BLaER1 (cell line): ENCODE results near the gene TBC1D3B.
A peak's percentile ranks its signal among the peaks of the same experiment; 100 is the strongest.
"Not testable (repeated sequence)": the region's sequence is repeated elsewhere in the genome, so short reads cannot be mapped to it uniquely, and the experiment has no call there.

ENCODE experiments used
- H3K27ac ChIP-seq: shearing (Covaris generic); formaldehyde crosslinking; 2 replicates; pipeline ENCODE4 v1.8.1; 2022
- H3K27me3 ChIP-seq: shearing (Covaris generic); formaldehyde crosslinking; 2 replicates; pipeline ENCODE4 v1.8.1; 2022
- H3K36me3 ChIP-seq: shearing (Covaris generic); formaldehyde crosslinking; 2 replicates; pipeline ENCODE4 v1.8.1; 2022
- H3K4me1 ChIP-seq: shearing (Covaris generic); formaldehyde crosslinking; 2 replicates; pipeline ENCODE4 v1.8.1; 2022
- H3K4me2 ChIP-seq: shearing (Covaris generic); formaldehyde crosslinking; 2 replicates; pipeline ENCODE4 v1.8.1; 2022
- H3K4me3 ChIP-seq: shearing (Covaris generic); formaldehyde crosslinking; 2 replicates; pipeline ENCODE4 v1.8.1; 2022
- H3K9ac ChIP-seq: shearing (Covaris generic); formaldehyde crosslinking; 2 replicates; pipeline ENCODE4 v1.8.1; 2022
- H3K9me3 ChIP-seq: shearing (Covaris generic); formaldehyde crosslinking; 2 replicates; pipeline ENCODE4 v1.8.1; 2022
- H4K20me1 ChIP-seq: shearing (Covaris generic); formaldehyde crosslinking; 2 replicates; pipeline ENCODE4 v1.8.1; 2022
- Cebpa-rat ChIP-seq: shearing (Covaris generic); IDR thresholded peaks from 2 replicates; pipeline ENCODE4 v1.8.1; 2022

Gene TBC1D3B

DNA sequence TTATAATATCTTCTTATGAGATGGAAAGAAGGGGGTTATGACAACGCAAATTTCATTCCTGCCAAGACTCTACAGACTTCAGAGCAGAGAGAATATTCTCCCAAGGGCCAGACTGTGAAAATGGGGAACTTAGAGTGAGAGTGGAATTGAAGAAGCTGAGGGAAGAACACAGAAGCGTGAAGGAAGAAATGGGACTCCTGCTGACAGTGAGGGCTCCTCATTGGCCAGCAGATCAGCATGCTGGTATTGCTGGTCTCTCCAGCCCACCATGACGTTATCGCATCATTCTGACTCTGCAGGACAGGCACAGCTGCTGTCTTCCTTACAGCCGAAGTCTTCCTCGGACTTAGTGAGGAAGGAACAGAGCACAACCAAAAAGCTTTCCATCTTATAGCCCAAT is 48.5 kb downstream of the TBC1D3B start:
- Histone ChIP-seq H3K4me1 (peaks cover 8% of the 10 kb centered on the region; the same call in 1 of the 2 replicates), H4K20me1 (no peaks in the 10 kb centered on the region), H3K27me3 (no peaks in the 10 kb centered on the region), H3K27ac (no peak overlapping the region), H3K4me2 (no peak overlapping the region), H3K9ac (no peak overlapping the region), H3K36me3 (no peaks in the 10 kb centered on the region), H3K4me3 (no peak overlapping the region), H3K9me3 (peaks cover 42% of the 10 kb centered on the region)
- TF ChIP-seq Cebpa-rat, result no peak

DNA sequence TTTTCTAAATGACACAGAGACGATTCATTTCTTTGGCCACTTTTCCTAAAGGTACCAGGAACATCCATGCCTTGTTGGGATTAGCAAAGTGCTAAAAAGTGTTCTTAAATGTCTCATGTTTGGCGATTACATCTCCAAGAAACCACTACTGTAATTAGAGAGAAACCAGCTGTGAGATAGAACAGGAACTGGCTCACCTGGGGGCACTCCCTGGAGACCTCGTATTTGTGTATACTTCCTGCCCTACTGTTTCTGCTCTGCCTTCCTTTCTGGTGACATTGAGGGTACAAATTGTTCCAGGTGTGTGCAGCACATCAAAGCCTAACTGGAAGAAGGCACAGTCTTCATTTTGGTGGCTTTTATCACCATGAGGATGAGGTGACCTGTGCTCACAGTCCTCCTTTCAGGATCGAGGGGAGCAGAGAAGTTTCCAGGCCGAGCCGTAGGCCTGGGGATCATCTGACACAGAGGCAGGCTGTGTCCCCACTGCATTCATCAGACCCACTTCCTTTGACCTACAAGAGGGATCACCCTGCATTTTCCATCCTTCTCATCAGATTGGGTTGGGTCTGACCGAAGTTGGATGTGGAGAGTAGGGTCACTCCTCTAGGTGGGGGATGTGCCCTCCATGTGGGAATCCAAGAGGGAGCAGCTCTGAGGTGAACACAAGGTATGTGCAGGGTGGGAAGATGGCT is 49.1 kb downstream of the TBC1D3B start:
- Histone ChIP-seq H3K27me3 (no peaks in the 10 kb centered on the region), H3K9me3 (peaks cover 42% of the 10 kb centered on the region), H3K27ac (no peak overlapping the region), H3K4me3 (no peak overlapping the region), H3K4me1 (peaks cover 8% of the 10 kb centered on the region; the same call in 1 of the 2 replicates), H3K36me3 (no peaks in the 10 kb centered on the region), H3K4me2 (no peak overlapping the region), H3K9ac (no peak overlapping the region), H4K20me1 (no peaks in the 10 kb centered on the region)
- no peak for TF ChIP-seq Cebpa-rat

DNA sequence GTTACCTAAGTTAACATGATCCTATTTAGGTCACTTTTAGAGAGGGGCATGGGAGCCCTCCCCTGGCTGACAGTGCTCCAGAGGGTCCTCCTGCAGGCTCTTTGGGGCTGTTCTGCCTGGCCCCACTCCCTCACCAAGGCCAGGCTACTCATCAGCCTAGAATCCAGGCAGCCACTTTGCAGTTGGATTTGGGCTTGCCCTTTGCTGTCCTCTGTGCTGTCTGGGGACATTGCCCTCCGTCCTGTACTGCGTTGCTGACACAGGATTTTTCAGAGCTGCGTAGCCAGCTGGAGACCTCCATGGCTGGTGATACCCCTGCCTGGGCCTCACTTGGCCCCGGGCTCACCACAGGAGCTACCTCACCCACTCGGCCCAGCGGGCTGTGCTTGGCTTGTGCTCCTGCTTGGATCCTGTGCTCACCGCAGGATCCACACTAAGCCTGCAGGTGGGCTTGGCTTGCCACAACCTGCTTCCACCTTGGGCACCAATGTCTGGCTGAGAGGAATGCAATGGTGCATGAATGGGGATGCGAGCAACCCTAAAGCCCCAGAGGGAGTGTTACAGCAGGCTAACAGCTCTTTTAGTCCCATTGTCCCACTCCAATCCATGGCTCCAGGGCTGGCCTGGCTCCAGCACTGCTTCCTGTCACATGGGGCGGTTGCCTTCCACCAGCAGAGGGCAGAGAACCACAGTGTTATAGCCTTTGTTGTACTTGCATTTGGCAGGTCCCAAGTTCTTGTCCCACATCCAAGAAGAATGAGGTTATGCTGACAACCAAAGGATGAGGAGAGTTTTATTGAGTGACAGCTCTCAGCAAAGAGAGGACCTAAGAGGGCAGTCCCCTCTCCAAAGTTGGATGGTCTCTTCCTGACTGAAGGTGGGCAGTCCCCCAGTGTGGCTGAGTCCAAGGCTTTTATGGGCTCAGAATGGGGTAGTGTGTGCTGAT is 51.3 kb downstream of the TBC1D3B start:
- H4K20me1 ChIP-seq, result no peaks in the 10 kb centered on the region
- peaks cover 42% of the 10 kb centered on the region for H3K9me3 ChIP-seq
- no peaks in the 10 kb centered on the region for H3K27me3 ChIP-seq

DNA sequence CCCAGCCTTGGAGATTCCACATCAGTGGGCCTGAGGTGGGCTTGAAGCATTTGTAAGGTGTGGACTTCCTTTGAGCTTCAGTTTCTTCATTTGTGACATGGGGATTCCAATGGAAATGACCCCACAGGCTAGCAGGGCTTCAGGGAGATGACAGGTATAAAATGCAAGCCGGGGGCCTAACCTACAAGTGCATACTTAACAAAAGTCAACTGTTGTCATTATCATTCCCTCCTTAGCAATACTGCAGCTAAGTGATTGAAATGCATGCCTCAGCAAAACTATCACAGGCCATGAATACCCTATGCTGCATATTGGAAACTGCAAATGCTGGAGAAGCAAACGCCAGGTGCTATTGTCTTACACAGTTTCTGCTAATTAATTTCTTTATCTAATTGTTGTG is 53.0 kb downstream of the TBC1D3B start:
- H3K4me1 ChIP-seq, result peaks cover 8% of the 10 kb centered on the region; the same call in 1 of the 2 replicates
- H3K36me3 ChIP-seq, result no peaks in the 10 kb centered on the region
- no peak overlapping the region for H3K4me2 ChIP-seq
- no peaks in the 10 kb centered on the region for H4K20me1 ChIP-seq
- H3K9me3 ChIP-seq, result peaks cover 42% of the 10 kb centered on the region
- H3K9ac ChIP-seq, result no peak overlapping the region
- H3K4me3 ChIP-seq, result no peak overlapping the region
- no peak overlapping the region for H3K27ac ChIP-seq
- no peaks in the 10 kb centered on the region for H3K27me3 ChIP-seq
- no peak for TF ChIP-seq Cebpa-rat

More for the DNA sequence above, 51.3 kb downstream of the TBC1D3B start:
- Histone ChIP-seq H3K36me3 (no peaks in the 10 kb centered on the region), H3K4me1 (peaks cover 8% of the 10 kb centered on the region; the same call in 1 of the 2 replicates), H3K9ac (no peak overlapping the region), H3K4me3 (peak overlapping the region; percentile 27; the same call in 1 of the 2 replicates), H3K4me2 (no peak overlapping the region), H3K27ac (no peak overlapping the region)
- TF ChIP-seq Cebpa-rat, result no peak

DNA sequence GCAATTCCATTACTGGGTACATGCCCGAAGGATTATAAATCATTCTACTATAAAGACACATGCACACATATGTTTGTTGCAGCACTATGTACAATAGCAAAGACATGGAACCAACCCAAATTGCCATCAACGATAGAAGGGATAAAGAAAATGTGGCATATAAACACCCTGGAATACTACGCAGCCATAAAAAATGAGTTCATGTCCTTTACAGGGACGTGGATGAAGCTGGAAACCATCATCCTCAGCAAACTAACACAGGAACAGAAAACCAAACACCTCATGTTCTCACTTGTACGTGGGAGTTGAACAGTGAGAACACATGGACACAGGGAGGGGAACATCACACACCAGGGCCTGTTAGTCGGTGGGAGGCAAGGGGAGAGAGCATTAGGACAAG is 55.3 kb downstream of the TBC1D3B start:
- H3K4me2 ChIP-seq, H3K27me3 ChIP-seq, H3K27ac ChIP-seq, H4K20me1 ChIP-seq, H3K4me3 ChIP-seq, H3K4me1 ChIP-seq, H3K9ac ChIP-seq, H3K36me3 ChIP-seq: not testable (repeated sequence)
- peaks cover 21% of the 10 kb centered on the region for H3K9me3 ChIP-seq

GRCh38 chr17:36120221-36120620 is 56.2 kb downstream of the TBC1D3B start:
- Histone ChIP-seq H3K9me3 (peaks cover 12% of the 10 kb centered on the region), H3K36me3 (no peaks in the 10 kb centered on the region), H3K4me3 (no peak overlapping the region), H4K20me1 (no peaks in the 10 kb centered on the region), H3K27ac (no peak overlapping the region), H3K4me1 (no peaks in the 10 kb centered on the region), H3K27me3 (no peaks in the 10 kb centered on the region), H3K9ac (no peak overlapping the region), H3K4me2 (no peak overlapping the region)
- TF ChIP-seq Cebpa-rat, result no peak

DNA sequence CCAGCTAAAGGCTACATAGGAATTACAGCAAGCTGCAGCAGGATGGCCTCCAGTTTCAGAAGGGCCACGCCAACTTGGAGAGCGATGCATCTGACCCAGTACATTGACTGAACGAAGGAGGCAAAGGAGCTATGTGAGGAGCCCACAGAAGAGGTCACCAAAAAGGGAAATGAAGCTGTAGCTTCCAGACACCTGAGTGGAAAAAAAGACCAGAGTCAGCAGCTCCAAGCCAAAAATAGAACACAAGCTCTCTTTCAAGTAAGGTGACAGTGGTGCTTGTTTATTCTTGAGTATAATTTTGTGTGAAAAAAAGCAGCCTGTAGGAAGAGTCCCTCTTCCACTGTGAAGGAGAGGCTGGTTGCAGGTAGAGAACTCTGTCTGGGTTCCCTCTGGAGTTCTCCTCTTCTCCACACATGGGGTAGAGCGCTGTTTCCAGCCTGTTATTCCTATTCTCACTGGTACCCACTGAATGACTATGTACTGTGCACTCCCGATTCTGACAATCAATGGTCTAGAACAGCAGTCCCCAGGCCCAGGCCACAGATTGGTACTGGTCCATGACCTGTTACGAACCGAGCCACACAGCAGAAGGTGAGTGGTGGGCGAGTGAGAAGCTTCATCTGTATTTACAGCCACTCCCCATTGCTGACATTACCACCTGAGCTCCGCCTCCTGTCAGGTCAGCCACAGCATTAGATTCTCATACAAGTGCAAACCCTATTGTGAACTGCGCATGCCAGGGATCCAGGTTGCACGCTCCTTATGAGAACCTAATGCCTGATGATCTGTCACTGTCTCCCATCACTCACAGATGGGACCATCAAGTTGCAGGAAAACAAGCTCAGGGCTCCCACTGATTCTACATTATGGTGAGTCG is 57.7 kb downstream of the TBC1D3B start:
- Histone ChIP-seq H3K27me3 (no peaks in the 10 kb centered on the region), H3K4me2 (no peak overlapping the region), H3K36me3 (no peaks in the 10 kb centered on the region), H3K9me3 (no peaks in the 10 kb centered on the region), H3K9ac (no peak overlapping the region), H3K4me1 (no peaks in the 10 kb centered on the region), H3K4me3 (no peak overlapping the region), H4K20me1 (no peaks in the 10 kb centered on the region), H3K27ac (no peak overlapping the region)
- TF ChIP-seq Cebpa-rat, result no peak

GRCh38 chr17:36117505-36118382 is 58.7 kb downstream of the TBC1D3B start:
- no peak overlapping the region for H3K27ac ChIP-seq
- no peak overlapping the region for H3K9ac ChIP-seq
- TF ChIP-seq Cebpa-rat, result no peak
- no peaks in the 10 kb centered on the region for H3K27me3 ChIP-seq
- H3K36me3 ChIP-seq, result no peaks in the 10 kb centered on the region
- H3K4me3 ChIP-seq, result no peak overlapping the region
- H3K9me3 ChIP-seq, result peaks cover 5% of the 10 kb centered on the region; the same call in 1 of the 2 replicates
- H4K20me1 ChIP-seq, result no peaks in the 10 kb centered on the region
- no peaks in the 10 kb centered on the region for H3K4me1 ChIP-seq
- H3K4me2 ChIP-seq, result no peak overlapping the region
